Stimulated activated naive CD8-positive, alpha-beta T cell treated with anti-CD3 and anti-CD28 coated beads, Interleukin-15, Interleukin-2, amounts not matched to agents 100 U/mL and 50 U/mL, for 24 hours (primary cell): ENCODE measurements around the gene PPFIBP2.

ENCODE experiments used
- ATAC-seq: fragments of 150-1000 bp; cut with Tn5 transposase; one replicate; pipeline ENCODE4 v1.10.0; 2021
- DNase-seq: peaks from one replicate; pipeline ENCODE4 v3.0.0; 2021

Gene PPFIBP2

DNA sequence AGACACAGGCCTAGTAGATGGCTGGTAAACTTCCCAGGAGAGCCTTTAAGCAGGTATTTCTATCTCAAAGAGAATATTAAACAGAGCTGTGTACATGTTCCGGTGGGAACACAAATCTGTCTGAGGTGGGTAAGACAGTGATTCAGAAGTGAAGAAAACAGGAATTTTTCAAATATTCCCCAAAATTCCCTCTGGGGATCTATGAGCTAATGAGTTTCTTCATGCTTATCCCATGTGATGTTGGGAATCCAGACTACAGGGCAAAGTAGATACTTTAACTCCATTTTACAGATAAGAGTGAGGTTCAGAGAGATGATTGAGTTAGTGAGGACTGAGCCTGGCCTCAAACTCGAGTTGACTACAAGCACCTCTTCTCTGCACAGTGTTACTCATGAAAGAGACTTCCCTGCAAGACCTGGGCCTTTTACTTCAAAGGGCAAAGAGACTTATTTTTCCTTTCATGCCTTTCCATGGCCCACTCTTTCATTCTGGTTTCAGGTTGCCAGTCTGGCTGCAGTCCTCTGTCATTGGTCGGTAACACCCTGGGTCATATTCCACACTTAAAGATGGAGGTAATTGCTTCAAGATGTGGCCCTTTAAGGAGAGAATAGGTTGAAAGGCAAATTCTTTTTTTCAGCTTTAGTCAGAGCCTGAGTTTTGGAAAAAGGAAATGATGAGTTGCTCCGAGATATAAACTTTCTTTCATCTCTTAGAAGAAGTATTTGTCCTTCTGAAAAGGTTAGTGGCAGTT lies 89.4 kb downstream of the PPFIBP2 start:
- ATAC-seq (no peak), DNase-seq (no peak)

DNA sequence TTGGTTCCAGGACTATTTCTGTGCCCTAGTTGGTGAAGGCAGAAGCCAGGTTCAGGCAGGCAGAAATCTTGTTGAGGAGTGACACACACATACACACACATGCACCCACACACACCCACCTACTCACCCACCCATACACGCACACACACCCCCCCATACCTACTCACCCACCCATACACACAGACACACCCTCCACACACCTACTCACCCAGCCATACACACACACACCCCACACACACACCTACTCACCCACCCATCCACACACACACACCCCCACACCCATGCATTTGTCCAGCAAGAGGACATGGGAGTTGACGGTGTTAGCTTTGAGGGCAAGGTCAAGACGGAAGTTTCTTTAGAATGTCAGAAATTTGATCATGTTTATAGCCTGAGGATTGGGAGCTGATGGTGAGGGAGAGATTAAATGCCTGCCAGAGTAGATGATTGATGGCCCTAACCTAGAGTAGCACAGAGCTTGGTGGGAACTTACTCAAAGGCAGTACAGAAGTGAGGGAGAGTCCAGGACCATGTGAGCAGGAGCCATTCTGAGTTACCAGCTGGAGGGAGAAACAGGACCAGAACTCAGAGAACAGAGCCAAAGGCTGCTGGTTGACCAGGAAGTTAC lies 90.6 kb downstream of the PPFIBP2 start:
- no peak for ATAC-seq
- DNase-seq: no peak

DNA sequence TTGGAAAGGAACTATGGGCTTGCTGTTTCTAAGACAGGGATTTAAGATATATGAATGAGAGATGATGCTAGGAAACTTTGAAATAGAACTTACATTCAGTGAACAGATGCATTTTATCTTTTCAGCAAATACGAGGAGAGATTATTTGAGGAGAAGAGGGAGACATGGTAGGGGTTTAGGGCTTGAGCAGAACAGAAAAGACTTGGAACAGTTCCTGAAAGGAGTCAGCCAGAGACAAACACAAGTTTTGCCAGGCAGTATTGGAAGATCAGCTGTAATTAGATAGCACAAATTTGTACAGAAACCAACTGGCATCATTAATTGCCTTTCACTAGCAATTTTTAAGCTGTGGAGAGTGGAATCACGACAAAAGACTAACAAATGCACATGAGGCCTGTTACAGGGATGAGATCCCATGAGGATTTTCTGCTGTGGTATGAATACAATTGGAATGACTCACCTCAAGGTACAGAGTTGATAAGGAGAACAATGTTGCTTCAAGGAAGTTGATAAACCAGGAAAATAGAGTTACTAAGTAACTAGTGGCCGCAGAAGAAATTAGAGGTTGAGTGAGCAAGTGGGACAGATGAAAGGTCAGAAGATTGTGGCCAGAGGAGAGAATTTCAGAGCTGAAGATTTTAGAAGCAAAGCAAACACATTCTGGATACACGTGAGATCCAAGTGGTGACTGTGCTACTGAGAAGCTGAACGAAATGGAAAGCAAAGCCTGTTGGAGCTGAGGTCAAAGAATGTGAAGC lies 91.6 kb downstream of the PPFIBP2 start:
- ATAC-seq (no peak), DNase-seq (no peak)

DNA sequence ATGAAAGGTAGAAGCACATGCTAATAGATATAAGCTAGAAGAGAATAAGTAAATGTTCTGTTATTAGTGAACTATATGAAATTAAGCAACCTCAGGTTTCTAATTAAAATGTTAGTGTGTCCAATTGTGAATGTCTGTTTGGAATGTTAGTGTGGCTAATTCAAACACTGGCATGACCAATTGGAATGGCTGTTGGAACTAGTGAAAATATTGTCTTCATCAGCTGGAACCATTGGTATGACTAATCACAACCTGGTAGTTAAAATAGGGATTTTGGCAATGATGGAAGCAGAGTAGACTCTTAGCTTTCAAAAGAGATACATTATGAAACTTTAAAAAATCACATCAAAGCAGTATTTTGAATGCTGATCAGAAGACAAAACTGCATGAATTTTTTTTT lies 92.7 kb downstream of the PPFIBP2 start:
- no peak for DNase-seq
- no peak for ATAC-seq

DNA sequence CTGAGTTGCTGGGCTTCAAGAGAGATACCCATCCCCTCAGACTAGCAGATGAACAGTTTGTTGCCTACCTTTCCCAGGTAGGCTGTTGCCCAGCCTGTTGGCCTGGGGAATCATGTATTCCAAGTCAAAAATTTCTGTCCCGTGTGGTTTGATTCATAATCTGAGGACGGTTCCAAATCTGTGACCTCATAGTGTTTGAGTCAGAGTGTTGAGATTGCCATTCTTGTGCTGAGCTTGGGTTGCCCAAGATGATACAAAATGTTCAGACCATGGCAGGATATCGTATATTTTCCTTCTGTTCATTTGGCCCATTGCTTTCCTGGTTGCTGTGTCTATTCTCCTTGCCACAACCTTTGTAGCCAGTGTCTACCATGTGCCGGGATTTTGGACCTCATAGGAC lies 95.2 kb downstream of the PPFIBP2 start:
- no peak for DNase-seq
- ATAC-seq: no peak

DNA sequence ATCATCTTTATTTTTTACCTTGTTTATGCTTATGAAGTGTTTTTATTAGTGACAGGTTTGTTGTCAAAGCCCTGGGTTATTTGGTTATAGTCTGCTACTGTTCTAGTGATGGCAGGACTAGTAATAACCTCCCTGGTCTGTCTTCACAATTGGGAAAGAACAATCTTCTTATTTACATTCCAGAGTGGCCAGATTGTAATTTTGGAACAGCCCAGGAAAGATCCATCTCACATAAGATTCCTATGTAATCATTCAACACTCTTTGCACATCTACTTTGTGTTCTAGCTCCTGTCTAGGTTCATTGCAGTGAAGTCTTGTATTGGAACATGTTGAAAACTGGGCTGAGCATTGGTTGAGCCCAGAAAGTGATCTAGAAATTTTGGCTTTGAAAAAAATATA lies 95.7 kb downstream of the PPFIBP2 start:
- DNase-seq (no peak), ATAC-seq (no peak)

DNA sequence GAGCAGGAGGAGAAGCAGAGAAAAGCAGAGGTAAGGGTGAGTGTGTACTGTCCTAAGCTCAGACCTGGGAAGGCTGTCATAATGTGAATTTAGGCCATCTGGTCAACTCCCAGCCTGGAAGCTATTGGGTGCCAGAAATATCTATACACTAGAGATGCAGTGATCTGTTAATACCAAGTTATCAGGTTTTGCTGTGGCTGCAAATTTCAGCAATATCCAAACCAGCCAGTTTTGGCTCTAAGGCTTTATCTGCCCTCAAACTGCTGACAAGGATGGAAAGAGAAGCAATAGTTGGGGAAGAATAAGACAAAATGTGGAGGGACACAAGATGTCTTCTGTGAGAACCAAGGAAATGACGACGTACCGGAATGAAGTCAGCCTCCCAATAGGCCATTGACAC lies 96.6 kb downstream of the PPFIBP2 start:
- ATAC-seq (no peak), DNase-seq (no peak)

DNA sequence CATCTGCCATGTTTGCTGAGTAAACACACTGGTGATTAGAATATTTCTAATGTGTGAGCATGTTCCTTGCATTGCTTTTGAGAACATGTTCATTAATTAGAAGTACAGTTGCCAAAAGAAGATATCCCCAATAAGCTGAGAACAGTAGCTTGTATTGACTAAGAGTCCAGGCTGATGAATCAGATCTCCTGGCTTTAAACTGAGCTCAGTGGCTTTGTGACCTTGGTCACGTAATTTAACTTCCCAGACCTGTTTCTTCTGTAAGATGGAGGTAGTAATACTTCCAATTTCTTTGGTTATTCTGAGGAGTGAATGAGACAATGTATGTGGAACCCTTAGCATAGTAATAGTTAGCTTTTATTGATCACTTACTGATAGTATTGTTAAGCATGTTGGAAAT lies 97.6 kb downstream of the PPFIBP2 start:
- no peak for DNase-seq

DNA sequence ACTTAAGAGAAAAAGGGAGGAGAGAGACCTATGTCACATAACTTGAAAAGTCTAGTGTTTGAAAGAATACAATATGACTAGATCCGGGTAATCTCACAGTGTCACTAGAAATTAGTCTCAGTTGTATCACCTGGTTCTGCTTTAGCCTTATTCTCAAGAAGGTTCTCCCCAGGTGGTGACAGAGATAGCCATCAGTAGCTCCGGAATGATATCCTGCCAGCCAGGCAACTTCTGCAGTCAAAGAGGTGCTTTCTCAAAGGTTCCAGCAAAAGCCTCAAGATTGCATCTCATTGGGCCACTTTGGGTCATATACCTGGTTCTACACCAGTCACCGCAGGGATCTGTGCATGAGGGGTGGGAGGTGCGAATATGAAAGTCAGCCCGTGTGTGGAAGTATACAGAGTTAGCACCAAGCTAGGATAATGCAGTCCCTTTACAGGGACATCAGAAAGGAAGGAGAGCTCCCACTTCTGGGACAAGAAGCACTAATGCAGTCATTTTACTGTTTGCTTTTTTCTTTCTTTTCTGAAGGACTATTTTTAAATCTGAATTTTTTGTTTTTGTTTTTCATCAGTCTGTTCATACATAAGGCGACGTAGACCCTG lies 98.4 kb downstream of the PPFIBP2 start:
- DNase-seq (no peak), ATAC-seq (no peak)

More for the DNA sequence above, 97.6 kb downstream of the PPFIBP2 start:
- no peak for ATAC-seq

DNA sequence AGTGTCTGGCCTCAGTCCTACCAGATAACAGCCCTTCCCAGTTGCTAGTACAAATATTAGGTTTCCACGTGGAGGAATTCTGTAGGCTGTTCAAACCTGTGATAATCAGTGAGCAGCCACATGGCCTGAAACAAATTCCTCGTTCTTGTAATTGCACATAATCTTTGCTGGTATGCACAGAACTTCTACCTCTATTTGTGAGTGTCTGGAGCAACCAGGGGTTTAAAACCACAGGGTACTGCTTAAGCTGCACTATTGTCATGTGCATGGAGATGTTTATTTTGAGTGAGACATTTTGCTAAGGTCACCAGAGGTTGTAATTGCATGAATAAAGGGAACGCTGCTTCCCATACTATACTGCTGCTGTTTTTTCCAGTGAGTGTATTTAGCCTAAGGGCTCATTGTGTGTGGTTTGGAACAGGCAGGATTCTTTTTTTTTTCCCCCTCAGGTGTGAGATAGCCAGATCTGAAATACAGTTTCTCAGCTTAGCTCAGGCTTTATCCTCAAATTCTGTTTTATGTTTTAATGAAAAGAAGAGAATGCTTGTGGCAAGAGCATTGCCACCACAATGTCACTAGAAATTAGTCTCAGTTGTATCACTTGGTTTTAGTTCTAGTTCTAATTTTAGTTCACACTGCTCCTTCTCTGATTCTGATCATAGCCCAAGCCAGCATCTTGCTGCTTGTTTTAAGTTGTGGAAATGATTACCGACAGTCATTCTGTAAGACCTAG lies 99.0 kb downstream of the PPFIBP2 start:
- ATAC-seq: no peak
- no peak for DNase-seq

DNA sequence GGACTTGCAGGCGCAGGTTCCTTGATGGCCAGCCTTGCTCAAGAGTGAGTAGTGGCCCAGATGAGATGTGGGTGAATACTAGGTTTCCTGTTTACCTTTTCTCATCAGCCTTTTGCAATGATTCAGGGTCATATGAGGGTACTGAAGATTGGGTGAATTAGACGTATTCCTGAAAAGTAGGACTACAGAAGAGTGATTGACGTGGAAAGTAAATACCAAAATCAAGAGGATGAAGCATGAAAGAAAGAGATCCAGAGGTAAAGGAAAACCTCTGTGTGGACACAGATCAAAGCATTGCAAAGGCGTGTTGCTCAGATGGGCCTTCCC lies 99.6 kb downstream of the PPFIBP2 start:
- ATAC-seq (no peak), DNase-seq (no peak)

DNA sequence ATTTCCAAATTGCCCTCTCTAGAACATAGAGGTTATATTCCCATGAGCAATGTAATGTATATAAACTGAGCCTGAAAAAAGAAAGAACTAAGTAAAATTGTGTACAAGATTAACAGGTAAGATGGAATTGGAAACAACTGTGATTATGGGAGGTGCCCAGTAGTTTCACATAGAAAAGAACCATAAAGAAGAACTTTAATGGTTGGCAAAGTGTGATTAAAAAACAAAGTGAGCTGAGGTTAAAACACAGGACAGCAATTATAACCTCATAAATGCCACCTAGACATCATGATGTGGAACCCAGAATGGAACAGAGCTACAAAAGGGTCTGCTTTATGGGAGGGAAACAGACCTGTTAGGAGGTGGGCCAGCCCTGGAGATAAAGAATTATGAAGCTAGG lies 100.9 kb downstream of the PPFIBP2 start:
- no peak for DNase-seq
- ATAC-seq: no peak

DNA sequence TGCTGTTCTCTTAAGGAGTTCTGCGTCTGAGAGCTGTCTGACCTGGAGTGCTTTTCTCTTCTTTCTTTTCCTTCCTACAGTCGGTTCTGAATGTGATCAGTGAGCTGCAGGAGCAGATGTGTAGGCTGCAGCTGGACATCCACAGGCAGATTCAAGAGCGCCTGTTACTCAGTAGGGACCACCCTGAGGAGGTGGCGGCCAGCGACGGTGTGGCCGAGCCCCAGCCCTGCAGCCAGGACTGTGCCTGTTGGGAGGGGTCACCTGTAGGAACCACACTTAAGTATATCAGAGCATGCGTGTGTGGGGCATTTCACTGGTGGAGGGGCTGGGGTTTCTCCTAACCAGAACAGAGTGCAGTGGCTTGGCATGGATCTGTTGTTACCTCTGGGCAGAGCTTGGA lies 103.2 kb downstream of the PPFIBP2 start:
- ATAC-seq: no peak
- no peak for DNase-seq

DNA sequence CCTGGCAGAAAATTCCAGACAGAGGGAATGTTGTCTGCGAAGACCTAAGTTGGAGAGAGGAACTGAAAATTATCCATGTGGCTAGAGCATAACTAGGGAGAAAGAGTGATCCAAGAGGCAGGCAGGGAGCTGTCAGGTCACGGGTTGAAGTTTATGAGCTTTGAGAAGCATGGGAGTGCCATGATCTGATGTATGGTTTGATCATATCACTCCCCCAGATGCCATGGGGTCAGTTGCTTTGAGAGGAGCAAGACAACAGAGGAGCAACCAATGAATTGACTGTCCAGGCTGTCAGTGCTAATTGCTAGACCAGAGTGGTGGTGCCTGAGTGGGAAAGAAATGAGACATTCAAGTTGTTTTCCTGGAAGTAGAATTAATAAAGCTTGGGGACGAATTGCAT lies 105.5 kb downstream of the PPFIBP2 start:
- ATAC-seq: no peak
- DNase-seq: no peak

DNA sequence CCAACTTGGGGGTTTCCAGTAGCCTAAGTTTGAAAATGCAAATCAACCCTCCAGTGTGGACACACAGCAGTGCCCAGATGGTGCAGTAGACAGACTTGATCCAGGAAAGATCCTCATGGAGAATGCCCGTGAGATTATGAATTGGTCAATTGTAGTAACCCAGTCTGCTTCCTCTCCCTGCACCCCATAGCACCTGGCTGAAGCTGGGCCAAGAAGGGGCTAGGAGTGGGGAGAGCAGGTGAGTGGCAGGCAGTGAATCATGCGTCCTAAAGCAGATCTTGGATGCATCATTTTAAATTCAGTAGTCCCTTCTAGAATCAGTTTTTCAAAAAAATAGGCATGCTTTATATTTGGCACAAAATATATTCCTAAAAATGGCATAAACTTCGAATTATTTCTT lies 107.3 kb downstream of the PPFIBP2 start:
- DNase-seq (no peak), ATAC-seq (no peak)

DNA sequence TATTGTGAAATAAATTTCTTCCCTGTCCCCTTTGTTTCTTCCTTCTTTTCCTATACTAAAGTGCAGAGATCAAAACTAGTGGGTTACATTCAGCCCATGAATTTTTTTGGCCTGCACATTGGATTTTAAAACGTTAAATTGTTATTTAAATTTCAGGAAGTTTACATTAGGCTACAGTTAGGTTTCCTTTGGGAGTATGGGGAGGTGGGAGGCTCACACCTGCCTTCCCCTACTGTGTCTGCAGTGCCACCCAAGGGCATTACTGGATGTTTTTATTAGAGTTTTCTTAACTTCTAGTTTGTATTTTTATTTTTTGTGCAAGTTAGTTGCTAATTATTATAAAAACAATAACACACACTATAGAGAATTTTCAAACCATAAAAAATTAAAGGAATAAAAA lies 107.8 kb downstream of the PPFIBP2 start:
- DNase-seq (no peak), ATAC-seq (no peak)

DNA sequence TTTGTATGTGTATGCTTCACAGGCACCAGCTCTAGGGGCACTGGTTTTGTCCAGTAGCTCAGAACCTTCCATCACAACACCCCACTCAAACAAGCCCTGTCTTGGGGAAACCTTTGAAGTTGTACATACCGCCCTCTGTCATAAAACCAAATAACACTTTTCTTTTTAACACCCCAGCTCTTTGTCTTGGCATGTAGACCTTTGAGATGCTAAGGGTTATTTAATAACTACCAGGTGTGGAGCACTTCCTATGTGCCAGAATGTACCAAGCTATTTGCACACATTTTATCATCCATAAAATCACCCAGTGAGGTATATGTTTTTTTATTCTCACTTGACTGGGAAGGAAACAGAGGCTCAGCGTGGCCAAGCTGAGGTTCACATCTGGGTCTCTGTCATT lies 108.9 kb downstream of the PPFIBP2 start:
- no peak for ATAC-seq

DNA sequence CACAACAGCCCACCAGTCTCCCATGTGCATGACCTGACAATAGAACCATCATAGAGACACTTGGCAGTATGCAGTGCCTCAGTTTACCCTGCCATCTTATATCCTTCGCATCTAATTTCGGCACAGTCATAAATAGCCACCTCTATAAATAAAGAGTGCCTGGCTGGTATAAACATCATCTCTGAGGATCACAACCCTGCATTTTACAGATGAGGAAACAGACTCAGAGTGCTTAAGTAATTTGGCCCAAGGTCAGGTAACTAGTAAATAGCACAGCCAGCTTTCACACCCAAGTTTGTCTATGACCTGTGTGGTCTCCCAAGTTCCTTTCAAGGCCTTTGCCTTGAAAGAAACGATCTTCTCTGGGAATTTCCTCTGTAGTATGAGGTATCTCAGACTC lies 114.9 kb downstream of the PPFIBP2 start:
- DNase-seq: no peak
- ATAC-seq: no peak

More for the DNA sequence above, 108.9 kb downstream of the PPFIBP2 start:
- DNase-seq: no peak

DNA sequence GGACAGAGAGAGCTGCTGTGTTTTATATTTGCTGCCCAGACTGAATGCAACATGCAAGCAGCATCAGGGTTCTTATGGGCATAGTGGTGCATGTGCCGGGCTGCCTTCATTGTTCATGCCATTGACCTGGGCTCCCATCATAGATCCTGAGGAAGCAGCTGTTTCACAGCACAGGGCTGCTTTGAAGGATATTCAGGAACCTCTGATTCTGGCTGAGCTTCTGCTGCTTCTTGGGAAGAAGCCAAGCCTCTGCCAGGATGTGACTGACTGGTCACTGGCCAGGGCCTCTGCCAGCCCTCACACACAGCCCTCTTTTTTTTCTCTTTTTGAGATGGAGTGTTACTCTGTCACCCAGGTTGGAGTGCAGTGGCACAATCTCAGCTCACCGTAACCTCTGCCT lies 116.2 kb downstream of the PPFIBP2 start:
- DNase-seq (no peak), ATAC-seq (no peak)

DNA sequence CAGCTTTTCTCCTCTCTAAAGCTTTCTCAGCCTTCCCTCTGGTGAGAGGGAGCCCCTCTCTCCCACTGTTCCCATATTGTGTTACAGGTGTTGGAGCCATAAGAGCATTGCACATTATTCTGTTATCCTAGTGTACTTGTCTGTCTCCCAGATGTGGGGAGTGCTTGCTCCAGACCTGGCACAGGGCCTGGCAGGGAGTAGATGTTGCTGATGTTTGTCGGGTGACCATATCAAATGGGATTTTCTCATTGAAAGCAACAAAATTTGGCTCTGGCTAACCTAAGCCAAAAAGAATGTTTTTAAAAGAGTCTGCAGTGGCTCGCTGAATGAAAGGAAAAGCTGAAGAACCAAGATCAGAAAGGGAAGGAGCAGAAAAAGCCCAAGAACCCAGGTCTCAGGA lies 118.4 kb downstream of the PPFIBP2 start:
- DNase-seq: no peak
- ATAC-seq: no peak

DNA sequence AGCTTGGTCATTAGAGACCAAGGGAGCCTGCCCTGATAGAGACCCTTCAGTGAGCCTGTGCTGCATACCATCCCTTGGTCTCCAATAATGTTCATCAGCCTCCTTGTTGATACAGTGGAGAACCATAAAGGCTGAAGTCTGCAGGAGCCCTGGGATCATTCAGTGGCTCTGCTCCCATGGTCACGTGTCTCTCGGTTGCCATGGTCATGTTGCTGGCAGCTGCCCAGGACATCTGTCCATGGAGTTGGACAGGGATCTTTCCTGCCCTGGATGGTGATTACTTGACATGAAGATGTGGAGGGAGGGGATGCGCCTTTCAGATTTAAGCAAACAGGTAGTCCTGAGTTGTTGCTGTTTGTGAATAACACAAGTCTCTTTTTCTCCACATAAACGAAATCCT lies 121.3 kb downstream of the PPFIBP2 start:
- DNase-seq: no peak
- ATAC-seq: no peak

DNA sequence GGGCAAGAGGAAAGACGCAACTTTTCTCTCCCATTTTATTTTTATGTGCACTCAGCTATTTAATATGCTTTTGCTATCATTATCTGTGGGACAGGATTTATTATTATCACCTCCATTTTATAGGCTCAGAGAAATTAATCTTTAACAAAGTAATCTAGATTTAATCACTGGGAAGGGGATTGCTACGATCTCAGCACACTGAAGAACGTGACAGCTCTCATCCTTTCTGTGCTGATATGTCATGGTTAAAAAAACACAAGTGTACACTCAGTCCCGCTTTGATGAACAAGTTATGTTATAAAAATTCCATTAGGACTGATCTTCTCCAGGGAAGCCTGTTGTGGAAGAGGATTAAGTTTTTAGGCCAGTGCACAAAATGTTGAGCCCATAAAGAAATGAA lies 121.9 kb downstream of the PPFIBP2 start:
- ATAC-seq (no peak), DNase-seq (no peak)

DNA sequence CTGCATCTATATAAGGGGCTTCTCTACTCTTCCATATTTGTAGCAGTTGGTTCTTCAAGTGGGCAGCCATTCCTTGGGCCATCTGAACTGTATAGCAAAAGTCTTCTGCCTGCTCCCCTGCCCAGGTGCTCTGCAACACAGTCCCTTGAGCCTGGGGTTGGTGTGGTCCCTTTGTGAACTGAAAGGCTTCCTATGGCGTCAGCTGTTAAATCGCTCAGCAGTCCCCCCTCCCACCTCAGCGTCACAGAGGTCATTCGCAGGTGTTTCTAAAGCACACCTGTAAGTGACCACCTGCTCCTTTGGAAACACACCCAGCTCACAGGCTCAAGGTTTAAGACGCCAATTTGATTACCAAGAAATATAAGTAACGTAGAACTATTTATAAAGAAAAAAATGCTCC lies 122.6 kb downstream of the PPFIBP2 start:
- DNase-seq: no peak
- ATAC-seq: no peak
